IMR-90 (cell line): ENCODE data around the gene TBC1D22A. TPM values are rescaled to one million over a fixed set of nuclear protein-coding genes. Genes with fewer than 3 reads are reported as not detected.

Experiments
- ATAC-seq: fragments of 200-7000 bp; cut with Tn5 transposase; 2 replicates; pipeline ENCODE4 v1.9.1; 2020; ENCODE audit warnings: low read depth, mild to moderate bottlenecking, moderate library complexity
- BruUV-seq: library from RNA; stranded (reverse); fragments of 400-500 nt; replicated peaks from 2 replicates; lab custom pipeline; 2021; lab: Mats Ljungman, UMichigan
- CTCF ChIA-PET: fragments of 300-600 bp; formaldehyde crosslinking; extraction: SDS; loops from one replicate; lab custom pipeline; 2021; ENCODE audit warnings: antibody characterized with exemption; lab: Yijun Ruan, JAX
- POLR2A ChIA-PET: fragments of 300-600 bp; sonication (Branson Sonifier 250); formaldehyde crosslinking; loops from one replicate; lab custom pipeline; 2022; ENCODE audit warnings: antibody characterized with exemption; ENCODE audit not compliant: unreplicated experiment; lab: Charles Lee
- DNase-seq: peaks from one replicate; pipeline ENCODE4 v3.0.0; 2013
- H2AFZ ChIP-seq: replicated peaks from 2 replicates; pipeline ENCODE3; 2013; ENCODE audit warnings: low read length, mild to moderate bottlenecking; ENCODE audit not compliant: poor library complexity
- H2AK5ac ChIP-seq: 2 replicates; pipeline ENCODE4 v1.6.1; 2013; ENCODE audit warnings: low read depth, low read length, inconsistent platforms
- H2AK9ac ChIP-seq: replicated peaks from 2 replicates; pipeline ENCODE3; 2013; ENCODE audit warnings: mild to moderate bottlenecking, low read depth, low read length, moderate library complexity; ENCODE audit not compliant: poor library complexity
- H2BK120ac ChIP-seq: 2 replicates; pipeline ENCODE4 v1.6.1; 2013; ENCODE audit warnings: low read depth, low read length, inconsistent platforms
- H2BK15ac ChIP-seq: 3 replicates; pipeline ENCODE4 v1.6.1; 2013; ENCODE audit warnings: low read depth, low read length, inconsistent platforms
- H2BK20ac ChIP-seq: 2 replicates; pipeline ENCODE4 v1.6.1; 2013; ENCODE audit warnings: low read depth, mild to moderate bottlenecking, inconsistent platforms, low read length, moderate library complexity
- H2BK5ac ChIP-seq: 2 replicates; pipeline ENCODE4 v1.6.1; 2013; ENCODE audit warnings: mild to moderate bottlenecking, low read depth, low read length, inconsistent platforms; ENCODE audit not compliant: poor library complexity, severe bottlenecking
- H3K14ac ChIP-seq: replicated peaks from 2 replicates; pipeline ENCODE4 v1.6.1; 2013; ENCODE audit warnings: low read depth, low read length, inconsistent platforms
- H3K18ac ChIP-seq: 2 replicates; pipeline ENCODE4 v1.6.1; 2013; ENCODE audit warnings: low read depth, low read length, control low read depth
- H3K23ac ChIP-seq: 2 replicates; pipeline ENCODE4 v1.6.1; 2013; ENCODE audit warnings: low read depth, low read length, inconsistent platforms
- H3K27ac ChIP-seq: 2 replicates; pipeline ENCODE4 v1.5.1; 2013; ENCODE audit warnings: mild to moderate bottlenecking, control low read depth, low read length; ENCODE audit not compliant: insufficient read depth
- H3K27me3 ChIP-seq: 2 replicates; pipeline ENCODE4 v1.6.1; 2013; ENCODE audit warnings: low read length; ENCODE audit not compliant: control insufficient read depth, insufficient read depth
- H3K36me3 ChIP-seq: 2 replicates; pipeline ENCODE4 v1.6.1; 2013; ENCODE audit warnings: low read length, mixed read lengths; ENCODE audit not compliant: control insufficient read depth, insufficient read depth
- H3K4ac ChIP-seq: 2 replicates; pipeline ENCODE4 v1.6.1; 2013; ENCODE audit warnings: low read depth, low read length, inconsistent platforms
- H3K4me1 ChIP-seq: 2 replicates; pipeline ENCODE4 v1.6.1; 2013; ENCODE audit warnings: low read length, mixed read lengths; ENCODE audit not compliant: control insufficient read depth, insufficient read depth
- H3K4me2 ChIP-seq: 2 replicates; pipeline ENCODE4 v1.6.1; 2013; ENCODE audit warnings: low read depth, mild to moderate bottlenecking, control low read depth, low read length, moderate library complexity
- H3K4me3 ChIP-seq: 2 replicates; pipeline ENCODE4 v1.5.1; 2013; ENCODE audit warnings: low read depth, mild to moderate bottlenecking, control low read depth, low read length, moderate library complexity; ENCODE audit not compliant: insufficient read depth
- H3K56ac ChIP-seq: 2 replicates; pipeline ENCODE4 v1.6.1; 2013; ENCODE audit warnings: low read length, inconsistent platforms; ENCODE audit not compliant: insufficient read depth; ENCODE audit errors: extremely low read depth
- H3K79me1 ChIP-seq, 2 experiments: 2 replicates each; pipeline ENCODE4 v1.6.1; 2013; ENCODE audit warnings: low read length in 2 of 2, inconsistent platforms in 1 of 2, low read depth in 1 of 2
- H3K9ac ChIP-seq: 2 replicates; pipeline ENCODE4 v1.6.1; 2013; ENCODE audit warnings: low read depth, low read length, control low read depth
- H3K9me1 ChIP-seq: 2 replicates; pipeline ENCODE4 v1.6.1; 2013; ENCODE audit warnings: low read length, inconsistent platforms; ENCODE audit not compliant: insufficient read depth
- H3K9me3 ChIP-seq: 2 replicates; pipeline ENCODE4 v1.6.1; 2013; ENCODE audit warnings: low read length; ENCODE audit not compliant: control insufficient read depth, insufficient read depth
- H4K20me1 ChIP-seq: 2 replicates; pipeline ENCODE4 v1.6.1; 2013; ENCODE audit warnings: low read length, inconsistent platforms; ENCODE audit not compliant: insufficient read depth
- H4K5ac ChIP-seq: 2 replicates; pipeline ENCODE4 v1.6.1; 2013; ENCODE audit warnings: mild to moderate bottlenecking, low read depth, low read length, control low read depth
- H4K8ac ChIP-seq, 2 experiments: 2 replicates each; pipeline ENCODE4 v1.6.1; 2013; ENCODE audit warnings: low read depth in 2 of 2, low read length in 2 of 2, control low read depth in 1 of 2, inconsistent platforms in 1 of 2
- H4K91ac ChIP-seq: 2 replicates; pipeline ENCODE4 v1.6.1; 2013; ENCODE audit warnings: low read depth, low read length, inconsistent platforms; ENCODE audit not compliant: insufficient read depth
- BHLHE40 ChIP-seq: fragments of 150-350 bp; IDR thresholded peaks from 2 replicates; pipeline ENCODE4 v1.6.1; 2016; ENCODE audit warnings: mild to moderate bottlenecking, low read depth, low read length
- CEBPB ChIP-seq: IDR thresholded peaks from 2 replicates; pipeline ENCODE4 v1.6.1; 2012; ENCODE audit warnings: low read depth, low read length, improper control_type of control experiment
- CHD1 ChIP-seq: IDR thresholded peaks from 2 replicates; pipeline ENCODE4 v1.6.1; 2012; ENCODE audit warnings: low read depth, low read length, improper control_type of control experiment
- FOS ChIP-seq: fragments of 150-350 bp; IDR thresholded peaks from 2 replicates; pipeline ENCODE4 v1.6.1; 2016; ENCODE audit warnings: low read depth, low read length
- MAFK ChIP-seq: IDR thresholded peaks from 2 replicates; pipeline ENCODE4 v1.6.1; 2012; ENCODE audit warnings: low read depth, low read length, improper control_type of control experiment
- MAZ ChIP-seq: IDR thresholded peaks from 2 replicates; pipeline ENCODE4 v1.6.1; 2012; ENCODE audit warnings: low read depth, mild to moderate bottlenecking, low read length, improper control_type of control experiment, moderate library complexity, borderline replicate concordance
- MXI1 ChIP-seq: IDR thresholded peaks from 2 replicates; pipeline ENCODE4 v1.6.1; 2012; ENCODE audit warnings: low read depth, mild to moderate bottlenecking, low read length, moderate library complexity, borderline replicate concordance
- NFE2L2 ChIP-seq: fragments of 150-350 bp; IDR thresholded peaks from 2 replicates; pipeline ENCODE4 v1.6.1; 2016; ENCODE audit warnings: low read depth, mild to moderate bottlenecking, low read length
- POLR2A ChIP-seq: IDR thresholded peaks from 2 replicates; pipeline ENCODE4 v1.6.1; 2012; ENCODE audit warnings: mild to moderate bottlenecking, low read depth, low read length
- RAD21 ChIP-seq: IDR thresholded peaks from 2 replicates; pipeline ENCODE4 v1.6.1; 2012; ENCODE audit warnings: low read length, improper control_type of control experiment
- RCOR1 ChIP-seq: IDR thresholded peaks from 2 replicates; pipeline ENCODE4 v1.6.1; 2012; ENCODE audit warnings: mild to moderate bottlenecking, low read length, improper control_type of control experiment; ENCODE audit not compliant: insufficient replicate concordance
- RFX5 ChIP-seq: IDR thresholded peaks from 2 replicates; pipeline ENCODE4 v1.8.0; 2012; ENCODE audit warnings: low read depth, mild to moderate bottlenecking, low read length, moderate library complexity
- SMC3 ChIP-seq: fragments of 150-350 bp; IDR thresholded peaks from 2 replicates; pipeline ENCODE4 v1.6.1; 2016; ENCODE audit warnings: low read depth, mild to moderate bottlenecking, antibody characterized with exemption, low read length, moderate library complexity
- WGBS, 2 experiments: methylation state at CpG; one replicate each; pipeline versions ENCODE4 v1.1.5 to v1.1.7; 2013; ENCODE audit warnings: missing lambda C conversion rate in 2 of 2; ENCODE audit not compliant: insufficient read length in 1 of 2; ENCODE audit errors: extremely low coverage in 2 of 2; 5-methylcytosine and 5-hydroxymethylcytosine counted together
- dilution Hi-C: fragments of 300-500 bp; cut with HindIII; formaldehyde crosslinking; loops from one replicate; pipeline ENCODE4 v1.14.3; 2018; ENCODE audit warnings: low sequenced_read_pairs; ENCODE audit not compliant: unreplicated experiment
- in situ Hi-C: fragments of 300-500 bp; cut with MboI; formaldehyde crosslinking; loops from 3 replicates; pipeline ENCODE4 v1.14.3; 2019; ENCODE audit warnings: low sequenced_read_pairs, inconsistent platforms, mixed read lengths
- intact Hi-C: fragments of 100-400 bp; cut with micrococcal nuclease; formaldehyde crosslinking; loops from 2 replicates; pipeline ENCODE4 v1.10.0; 2022
- polyA plus RNA-seq, 3 experiments: library from polyadenylated mRNA; depleted of rRNA; stranded (reverse); fragments of >200 nt; gene quantifications; 2 replicates each; pipeline ENCODE4 v1.2.3, GENCODE V29; 2012; ENCODE audit warnings: low replicate concordance in 1 of 3
- total RNA-seq: library from RNA; depleted of rRNA; stranded (reverse); fragments of >200 nt; gene quantifications from 2 replicates; pipeline ENCODE4 v1.2.3, GENCODE V29; 2012
- TF ChIP-seq, protein P1 (sequence below): fragments of 150-350 bp; IDR thresholded peaks from 2 replicates; pipeline ENCODE4 v1.6.1; 2017; ENCODE audit warnings: mild to moderate bottlenecking, antibody characterized with exemption, low read length, low read depth
- TF ChIP-seq, protein P2 (sequence below): fragments of 150-350 bp; IDR thresholded peaks from 2 replicates; pipeline ENCODE4 v1.6.1; 2016; ENCODE audit warnings: low read depth, mild to moderate bottlenecking, low read length, moderate library complexity, borderline replicate concordance
- TF ChIP-seq, protein P3 (sequence below): conservative IDR thresholded peaks from 2 replicates; pipeline ENCODE4 v1.5.1; 2012; ENCODE audit warnings: mild to moderate bottlenecking, low read depth, low read length, improper control_type of control experiment

The TBC1D22A gene
- total and polyA plus RNA-seq, 2 of the 4 experiments (the other 2 are of a cell fraction) = 9.0 to 16.7 TPM

DNA sequence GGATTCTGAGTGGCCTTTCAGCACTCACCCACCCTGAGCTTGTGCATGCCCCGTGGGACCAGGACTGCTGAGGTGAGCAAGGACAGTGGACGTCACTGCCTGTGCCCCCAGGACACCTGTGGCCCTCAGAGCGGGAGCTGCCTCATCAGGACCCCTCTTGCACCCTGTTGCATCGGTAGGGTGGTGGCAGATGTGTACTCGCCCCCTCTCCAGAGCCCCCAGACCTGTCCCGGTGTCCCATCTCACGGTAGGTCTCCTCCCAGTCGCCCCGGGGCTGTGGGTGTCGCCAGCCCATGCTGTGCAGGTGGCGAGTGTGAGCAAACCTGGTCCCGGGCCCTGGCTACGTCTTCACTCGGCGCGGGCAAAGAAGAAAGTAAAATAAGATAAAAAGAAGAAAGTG is 374.2 kb downstream of the TBC1D22A start:
- 80% methylated on average over 2 of the region's 16 CpGs; no CpG with 5 or more reads in 1 of the 2 experiments for WGBS, 2 experiments
- no peaks in the 10 kb centered on the region; the same call in 1 of the 2 replicates for H4K20me1 ChIP-seq
- intact Hi-C loops = no loop called here

More for the DNA sequence above, 374.2 kb downstream of the TBC1D22A start:
- CTCF ChIA-PET = interaction anchor here (0.5 kb wide), 1 partner anchor 773 kb away, joined by 3 read pairs; no protein-coding TSS in a partner anchor
- no peak overlapping the region for H3K18ac ChIP-seq
- no peaks in the 10 kb centered on the region for H3K9me1 ChIP-seq
- no TSS peak for BruUV-seq
- no peaks in the 10 kb centered on the region for H3K4me1 ChIP-seq
- H2AFZ ChIP-seq = no peak overlapping the region
- H3K79me1 ChIP-seq = no peaks in the 10 kb centered on the region
- H3K9ac ChIP-seq = no peak overlapping the region
- in situ Hi-C loops = no loop called here
- H2BK15ac ChIP-seq = no peak overlapping the region
- no peak overlapping the region for H2BK120ac ChIP-seq
- no peaks in the 10 kb centered on the region for H3K36me3 ChIP-seq
- no peak overlapping the region for H3K27ac ChIP-seq
- no peak overlapping the region for H2AK9ac ChIP-seq
- ATAC-seq (no peak), DNase-seq (no peak)
- H3K4me3 ChIP-seq = no peak overlapping the region
- no peak overlapping the region for H4K5ac ChIP-seq
- POLR2A ChIA-PET = no interaction called here
- H3K14ac ChIP-seq = no peak overlapping the region
- no peak overlapping the region for H3K23ac ChIP-seq
- dilution Hi-C loops = no loop called here
- no peak overlapping the region for H3K56ac ChIP-seq
- H3K4ac ChIP-seq = no peak overlapping the region
- TF ChIP-seq NFE2L2 (no peak), RAD21 (no peak), SMC3 (no peak), FOS (no peak), RCOR1 (no peak), MAFK (no peak), POLR2A (no peak), BHLHE40 (no peak), CHD1 (no peak), MAZ (no peak), RFX5 (no peak), CEBPB (no peak), MXI1 (no peak)
- TF ChIP-seq, protein P1, sequence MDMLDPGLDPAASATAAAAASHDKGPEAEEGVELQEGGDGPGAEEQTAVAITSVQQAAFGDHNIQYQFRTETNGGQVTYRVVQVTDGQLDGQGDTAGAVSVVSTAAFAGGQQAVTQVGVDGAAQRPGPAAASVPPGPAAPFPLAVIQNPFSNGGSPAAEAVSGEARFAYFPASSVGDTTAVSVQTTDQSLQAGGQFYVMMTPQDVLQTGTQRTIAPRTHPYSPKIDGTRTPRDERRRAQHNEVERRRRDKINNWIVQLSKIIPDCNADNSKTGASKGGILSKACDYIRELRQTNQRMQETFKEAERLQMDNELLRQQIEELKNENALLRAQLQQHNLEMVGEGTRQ = no peak
- TF ChIP-seq, protein P2, sequence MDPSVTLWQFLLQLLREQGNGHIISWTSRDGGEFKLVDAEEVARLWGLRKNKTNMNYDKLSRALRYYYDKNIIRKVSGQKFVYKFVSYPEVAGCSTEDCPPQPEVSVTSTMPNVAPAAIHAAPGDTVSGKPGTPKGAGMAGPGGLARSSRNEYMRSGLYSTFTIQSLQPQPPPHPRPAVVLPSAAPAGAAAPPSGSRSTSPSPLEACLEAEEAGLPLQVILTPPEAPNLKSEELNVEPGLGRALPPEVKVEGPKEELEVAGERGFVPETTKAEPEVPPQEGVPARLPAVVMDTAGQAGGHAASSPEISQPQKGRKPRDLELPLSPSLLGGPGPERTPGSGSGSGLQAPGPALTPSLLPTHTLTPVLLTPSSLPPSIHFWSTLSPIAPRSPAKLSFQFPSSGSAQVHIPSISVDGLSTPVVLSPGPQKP = no peak
- TF ChIP-seq, protein P3, sequence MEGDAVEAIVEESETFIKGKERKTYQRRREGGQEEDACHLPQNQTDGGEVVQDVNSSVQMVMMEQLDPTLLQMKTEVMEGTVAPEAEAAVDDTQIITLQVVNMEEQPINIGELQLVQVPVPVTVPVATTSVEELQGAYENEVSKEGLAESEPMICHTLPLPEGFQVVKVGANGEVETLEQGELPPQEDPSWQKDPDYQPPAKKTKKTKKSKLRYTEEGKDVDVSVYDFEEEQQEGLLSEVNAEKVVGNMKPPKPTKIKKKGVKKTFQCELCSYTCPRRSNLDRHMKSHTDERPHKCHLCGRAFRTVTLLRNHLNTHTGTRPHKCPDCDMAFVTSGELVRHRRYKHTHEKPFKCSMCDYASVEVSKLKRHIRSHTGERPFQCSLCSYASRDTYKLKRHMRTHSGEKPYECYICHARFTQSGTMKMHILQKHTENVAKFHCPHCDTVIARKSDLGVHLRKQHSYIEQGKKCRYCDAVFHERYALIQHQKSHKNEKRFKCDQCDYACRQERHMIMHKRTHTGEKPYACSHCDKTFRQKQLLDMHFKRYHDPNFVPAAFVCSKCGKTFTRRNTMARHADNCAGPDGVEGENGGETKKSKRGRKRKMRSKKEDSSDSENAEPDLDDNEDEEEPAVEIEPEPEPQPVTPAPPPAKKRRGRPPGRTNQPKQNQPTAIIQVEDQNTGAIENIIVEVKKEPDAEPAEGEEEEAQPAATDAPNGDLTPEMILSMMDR = no peak
- no peak overlapping the region for H2BK20ac ChIP-seq
- no peaks in the 10 kb centered on the region for H3K9me3 ChIP-seq
- H4K91ac ChIP-seq = no peak overlapping the region
- no peak overlapping the region for H2AK5ac ChIP-seq
- no peaks in the 10 kb centered on the region for H3K27me3 ChIP-seq
- no peak overlapping the region for H2BK5ac ChIP-seq
- H4K8ac ChIP-seq = no peak overlapping the region
- H3K4me2 ChIP-seq = no peak overlapping the region
